ENCODE measurements around the gene FAM20C.

- TF ChIP-seq POLR2A (IDR thresholded peaks at IDR 0.05; ENCODE audit: low read depth, low read length), result no peak
- TF ChIP-seq CTCF (IDR thresholded peaks at IDR 0.05; ENCODE audit: extremely low read depth in 1 of 2, insufficient read depth in 1 of 2, low read depth in 1 of 2, low read length in 2 of 2), result no peak
- no peak for TF ChIP-seq POLR2AphosphoS5 (IDR thresholded peaks at IDR 0.05; ENCODE audit: insufficient read depth, low read depth, low read length)
- no peak for TF ChIP-seq EZH2 (IDR thresholded peaks at IDR 0.05; ENCODE audit: borderline replicate concordance, low read depth, low read length, severe bottlenecking)
- no peak for TF ChIP-seq JUN (IDR thresholded peaks at IDR 0.05; ENCODE audit: borderline replicate concordance, insufficient read depth, insufficient read length, low read depth)
- no peak for TF ChIP-seq MAX (IDR thresholded peaks at IDR 0.05; ENCODE audit: insufficient read depth, insufficient read length)
- TF ChIP-seq GATA2 (IDR thresholded peaks at IDR 0.05; ENCODE audit: insufficient read depth, insufficient read length, low read depth, low read length), result no peak
- TF ChIP-seq FOS (IDR thresholded peaks at IDR 0.05; ENCODE audit: borderline replicate concordance, insufficient read depth, low read length), result no peak
Observed at GRCh38 chr7:149791-150636, 42.4 kb upstream of the FAM20C start.
